GM19455 (cell line): ENCODE measurements around the gene POLRMT.
"Not testable (repeated sequence)": the region's sequence is repeated elsewhere in the genome, so short reads cannot be mapped to it uniquely, and the experiment has no call there.

Experiments
- ATAC-seq: cut with Tn5 transposase; IDR thresholded peaks from one replicate; pipeline ENCODE4 v1.9.1; 2021; ENCODE audit not compliant: unreplicated experiment

Gene POLRMT

DNA sequence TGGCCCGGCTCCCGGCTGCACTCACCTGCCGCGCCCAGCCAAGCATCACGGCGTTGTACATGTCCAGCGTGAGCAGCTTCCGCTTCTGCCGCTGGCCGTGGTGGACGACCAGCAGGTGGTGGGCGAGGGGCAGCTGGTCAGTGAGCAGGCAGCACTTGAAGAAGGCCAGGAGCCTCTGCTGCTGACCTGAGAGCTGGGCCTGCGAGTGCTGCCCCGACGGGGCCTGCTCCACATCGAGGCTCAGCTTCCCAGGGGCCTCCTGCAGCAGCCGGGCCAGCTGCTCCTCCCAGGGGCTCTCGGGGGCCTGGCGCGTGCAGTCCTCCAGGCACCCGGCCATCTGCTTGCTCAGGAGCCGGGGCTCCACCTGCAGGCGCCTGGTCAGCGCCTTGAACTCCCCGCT, 3.8 kb downstream of the POLRMT start:
- ATAC-seq: not testable (repeated sequence)

DNA sequence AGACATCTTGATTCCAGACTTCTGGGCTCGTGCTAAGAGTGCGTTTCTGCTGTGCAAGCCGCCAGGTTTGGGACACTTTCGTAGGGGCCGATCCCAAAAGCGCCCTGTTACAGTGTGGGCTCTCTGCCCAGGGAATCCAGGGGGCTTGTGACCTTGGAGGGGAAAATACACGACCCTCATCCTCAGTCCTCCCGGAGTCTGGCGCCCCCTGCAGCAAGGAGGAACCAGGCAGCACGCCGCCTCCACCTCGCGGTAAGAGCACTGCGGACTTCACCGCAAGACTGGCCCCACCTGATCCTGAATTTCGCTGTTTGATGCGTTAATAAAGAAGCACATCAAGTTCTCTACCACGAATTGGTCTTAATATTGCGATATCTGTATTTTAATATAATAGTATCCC, 5.2 kb downstream of the POLRMT start:
- no peak for ATAC-seq

DNA sequence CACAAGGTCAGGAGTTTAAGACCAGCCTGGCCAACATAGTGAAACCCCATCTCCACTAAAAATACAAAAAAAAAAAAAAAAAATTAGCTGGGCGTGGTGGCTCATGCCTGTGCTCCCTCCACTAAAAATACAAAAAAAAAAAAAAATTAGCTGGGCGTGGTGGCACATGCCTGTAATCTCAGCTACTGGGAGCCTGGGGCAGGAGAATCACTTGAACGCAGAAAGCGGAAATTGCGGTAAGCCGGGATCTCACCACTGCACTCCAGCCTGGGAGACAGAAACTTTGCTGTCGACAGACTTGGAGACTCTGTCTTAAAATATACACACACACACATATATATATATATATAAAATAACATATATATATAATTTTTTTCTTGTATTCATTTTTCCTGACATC, 6.8 kb downstream of the POLRMT start:
- ATAC-seq: not testable (repeated sequence)

DNA sequence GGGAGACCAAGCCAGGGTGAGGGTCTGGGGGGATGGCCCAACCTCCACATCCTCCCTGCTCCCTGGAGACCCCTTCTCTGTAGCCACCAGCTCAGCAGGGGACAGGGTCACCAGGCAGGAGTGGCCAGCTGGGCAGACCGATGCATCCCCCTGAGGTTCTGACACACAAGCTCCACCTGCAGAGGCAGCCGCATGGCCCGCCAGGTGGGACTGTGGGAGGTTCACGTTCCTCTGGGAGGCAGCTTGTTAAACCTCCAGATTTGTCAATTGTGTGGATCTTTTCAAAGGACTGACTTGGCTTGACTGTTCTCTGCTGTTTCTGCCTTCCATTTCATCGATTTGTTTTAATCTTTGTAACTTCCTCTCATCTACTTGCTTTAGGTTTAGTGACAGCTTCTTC, 8.1 kb downstream of the POLRMT start:
- ATAC-seq: no peak

DNA sequence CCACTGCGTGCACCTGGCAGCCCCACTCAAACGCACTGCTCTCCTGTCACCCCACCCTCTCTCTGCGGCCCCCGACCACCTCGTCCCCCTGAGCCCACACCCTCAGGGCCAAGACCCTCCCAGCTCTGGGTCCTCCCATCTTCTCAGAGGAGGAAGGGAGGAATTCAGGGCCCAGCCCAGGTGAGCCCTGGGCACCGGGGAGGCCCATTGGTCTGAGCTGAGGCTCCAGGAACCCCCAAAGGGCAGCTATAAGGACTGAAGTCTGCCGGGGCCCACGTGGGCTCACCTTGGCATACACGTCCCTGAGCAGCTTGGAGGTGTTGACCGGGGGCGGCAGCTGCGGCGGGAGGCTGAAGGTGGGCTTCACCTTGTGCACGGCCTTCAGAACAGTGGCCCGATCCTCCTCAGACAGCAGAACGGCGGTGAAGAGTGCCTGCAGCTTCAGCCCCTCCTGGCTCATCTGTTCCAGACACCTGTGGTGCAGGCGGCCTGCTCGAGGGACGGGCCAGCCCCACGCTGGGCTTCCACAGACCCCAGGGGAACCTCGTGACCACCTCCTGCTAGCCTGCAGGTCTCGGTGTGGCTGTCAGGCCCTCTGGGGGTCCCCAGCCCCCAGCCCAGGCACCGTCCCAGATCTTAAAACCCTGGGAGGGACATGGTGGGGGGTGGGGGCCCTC, 8.8 kb downstream of the POLRMT start:
- ATAC-seq: no peak

DNA sequence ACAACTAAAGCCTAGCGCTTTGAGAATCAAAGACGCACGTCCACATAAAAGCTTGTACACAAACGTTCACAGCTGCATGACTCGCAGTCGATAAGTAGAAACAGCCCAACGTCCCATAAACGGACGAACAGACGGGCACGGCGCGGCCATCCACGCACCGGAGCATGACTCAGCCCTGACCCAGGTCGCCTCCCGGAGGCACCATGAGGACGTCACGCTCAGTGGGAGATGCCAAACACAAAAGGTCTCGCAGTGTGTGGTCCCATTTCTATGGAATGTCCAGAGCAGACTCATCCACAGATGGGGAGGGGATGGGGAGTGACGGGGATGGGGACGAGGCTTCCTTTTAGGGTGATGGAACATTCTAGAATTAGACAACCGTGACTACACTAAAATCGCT, 9.4 kb downstream of the POLRMT start:
- no peak for ATAC-seq

DNA sequence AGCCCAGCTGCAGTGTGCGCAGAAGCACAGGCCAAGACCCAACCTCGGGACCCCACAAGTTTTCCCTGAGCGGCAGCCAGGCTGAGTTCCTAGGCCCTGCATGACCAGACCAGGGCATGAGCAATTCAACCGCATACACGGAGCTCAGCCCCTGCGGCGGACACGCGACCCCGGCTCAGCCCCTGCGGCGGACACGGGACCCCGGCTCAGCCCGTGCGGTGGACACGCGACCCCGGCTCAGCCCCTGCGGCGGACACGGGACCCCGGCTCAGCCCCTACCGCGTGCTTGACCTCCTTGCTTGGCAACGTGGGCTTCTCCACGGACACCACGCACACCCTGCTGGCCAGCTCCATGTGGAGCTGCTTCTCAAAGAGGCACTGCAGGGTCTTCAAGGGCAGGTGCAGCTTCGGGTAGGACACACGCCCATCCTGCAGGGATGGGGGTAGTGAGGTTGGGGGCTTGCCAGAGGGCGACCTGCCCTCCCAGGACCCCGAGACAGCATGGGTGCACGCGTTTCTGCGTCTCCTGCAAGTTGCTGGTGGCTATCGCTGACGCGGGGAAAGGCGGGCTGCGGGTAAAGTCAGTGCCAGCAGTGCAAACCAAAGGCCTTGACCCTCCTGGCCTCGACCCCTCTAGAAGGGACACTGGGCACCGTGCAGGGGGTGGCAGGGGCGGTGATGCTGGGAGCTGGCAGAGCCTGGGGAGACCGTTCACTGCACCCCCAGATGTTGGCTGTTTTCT, 10.0 kb downstream of the POLRMT start:
- ATAC-seq: no peak

DNA sequence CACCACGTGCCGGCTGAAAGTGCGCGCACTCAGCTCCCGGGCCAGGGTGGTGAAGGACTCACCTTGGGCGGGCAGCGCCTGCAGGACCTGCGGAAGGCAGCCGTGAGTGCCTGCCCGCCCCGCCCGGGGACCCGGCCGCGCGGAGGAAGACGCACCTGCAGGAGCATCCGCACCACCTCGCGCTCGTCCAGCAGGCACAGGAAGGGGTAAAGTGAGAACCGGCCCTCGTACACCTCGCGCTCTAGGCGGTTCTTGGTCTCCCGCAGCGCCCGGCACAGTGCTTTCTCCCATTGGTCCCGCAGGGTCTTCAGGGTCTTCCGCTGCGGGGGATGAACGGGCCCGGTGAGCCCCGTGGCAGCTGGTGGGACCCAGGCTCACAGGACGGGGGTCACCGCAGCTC, 10.7 kb downstream of the POLRMT start:
- no peak for ATAC-seq

DNA sequence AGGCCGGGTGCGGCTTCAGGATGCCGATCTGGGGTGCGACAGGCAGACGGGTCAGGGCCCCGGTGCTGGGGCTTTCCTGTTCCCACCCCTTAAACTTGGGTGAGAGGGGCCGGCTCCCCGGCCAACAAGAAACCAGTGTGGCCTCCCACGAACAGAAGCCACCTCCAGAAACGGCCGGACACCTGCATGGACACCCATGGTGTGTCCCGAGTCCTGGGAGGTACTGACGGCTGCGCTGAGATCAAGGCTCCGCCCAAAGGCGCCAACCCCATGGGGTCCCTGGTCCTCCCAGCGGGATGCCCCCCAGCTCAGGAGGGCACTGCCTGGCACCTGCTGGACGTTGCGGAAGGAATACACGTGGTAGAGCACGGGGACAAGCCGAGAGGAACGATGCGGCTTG, 11.5 kb downstream of the POLRMT start:
- ATAC-seq: no peak

DNA sequence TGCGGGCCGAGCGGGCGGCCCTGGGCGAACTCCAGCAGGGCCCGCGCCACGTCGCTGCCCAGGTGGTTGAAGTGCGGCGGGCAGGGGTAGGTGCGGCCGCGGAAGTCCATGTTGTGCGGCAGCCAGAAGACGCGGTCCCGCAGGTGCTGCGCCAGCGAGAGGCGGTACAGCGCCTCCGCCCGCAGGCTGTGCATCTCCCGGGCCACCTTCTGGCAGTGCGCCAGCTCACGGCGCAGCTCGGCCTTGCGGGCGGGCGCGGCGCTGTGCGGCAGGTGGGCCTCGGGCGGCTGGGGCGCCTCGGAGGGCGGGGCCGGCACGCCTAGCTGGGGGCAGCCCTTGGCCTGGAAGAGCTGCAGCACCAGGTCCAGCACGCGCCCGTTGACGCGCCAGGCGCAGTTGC, 12.1 kb downstream of the POLRMT start:
- not testable (repeated sequence) for ATAC-seq

DNA sequence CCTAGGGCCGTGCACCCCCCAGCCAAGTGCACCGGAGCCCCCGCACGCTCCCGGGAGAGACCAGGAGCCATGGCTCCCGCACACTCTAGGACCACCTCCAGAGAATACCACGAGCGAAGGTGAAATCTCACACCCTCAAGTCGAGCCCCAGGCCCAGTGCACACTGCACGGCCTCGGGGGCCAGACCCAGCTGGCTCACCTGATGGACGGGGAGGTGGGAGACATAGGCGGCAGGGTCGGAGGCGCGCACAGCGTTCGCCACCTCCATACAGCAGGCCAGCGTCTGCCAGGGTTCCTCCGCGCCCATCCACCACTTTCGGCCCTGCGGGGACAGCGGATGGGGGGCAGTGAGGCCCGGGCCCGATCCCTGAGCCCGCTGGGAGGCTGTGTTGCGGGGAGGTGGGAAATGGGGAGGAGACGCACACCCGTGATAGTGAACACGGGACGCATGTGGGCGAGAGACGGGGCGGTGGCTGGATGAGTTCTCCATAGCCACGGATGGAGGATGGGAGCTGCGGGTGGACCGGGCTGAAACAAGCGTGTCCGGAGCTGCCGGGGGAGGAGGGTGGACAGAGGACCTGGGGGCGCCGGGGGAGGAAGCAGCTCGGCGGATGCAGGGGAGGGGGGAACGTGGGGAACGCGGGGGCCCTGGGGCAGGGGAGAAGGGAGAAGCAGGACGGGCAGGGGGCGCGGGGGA, 13.0 kb downstream of the POLRMT start:
- no peak for ATAC-seq

DNA sequence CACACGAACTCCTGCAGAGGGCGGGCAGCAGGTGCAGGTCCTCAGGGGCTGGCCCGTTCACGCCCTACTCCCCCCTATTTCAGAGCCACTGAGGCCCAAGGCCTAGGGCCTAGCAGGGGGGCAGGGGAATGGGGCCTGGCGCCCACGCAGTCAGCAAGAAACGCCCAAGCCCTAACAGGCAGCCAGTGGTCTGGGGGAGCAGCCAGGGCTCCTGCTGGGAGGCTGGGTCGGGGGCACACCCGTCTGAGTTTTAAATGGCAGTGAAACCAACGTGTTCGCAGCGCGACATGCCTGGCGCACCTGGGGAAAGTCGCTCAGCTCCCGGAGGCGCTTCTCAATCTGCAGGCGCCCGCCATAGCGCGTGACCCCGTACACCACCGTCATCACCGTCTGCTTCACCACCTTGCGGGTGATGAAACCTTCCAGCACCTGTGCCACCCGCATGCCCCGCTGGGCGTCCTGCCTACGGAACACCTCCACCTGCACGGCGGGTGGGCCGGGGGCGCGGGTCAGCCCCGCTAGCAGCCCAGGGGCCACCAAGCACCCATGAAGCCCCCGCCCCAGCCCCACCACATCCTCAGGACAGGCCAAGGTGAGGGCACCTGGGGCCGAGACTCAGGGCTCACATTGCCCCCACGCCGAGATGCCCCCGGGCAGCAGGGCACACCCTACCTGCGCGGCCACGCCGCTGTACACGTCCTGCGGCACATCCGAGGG, 13.9 kb downstream of the POLRMT start:
- ATAC-seq: no peak

DNA sequence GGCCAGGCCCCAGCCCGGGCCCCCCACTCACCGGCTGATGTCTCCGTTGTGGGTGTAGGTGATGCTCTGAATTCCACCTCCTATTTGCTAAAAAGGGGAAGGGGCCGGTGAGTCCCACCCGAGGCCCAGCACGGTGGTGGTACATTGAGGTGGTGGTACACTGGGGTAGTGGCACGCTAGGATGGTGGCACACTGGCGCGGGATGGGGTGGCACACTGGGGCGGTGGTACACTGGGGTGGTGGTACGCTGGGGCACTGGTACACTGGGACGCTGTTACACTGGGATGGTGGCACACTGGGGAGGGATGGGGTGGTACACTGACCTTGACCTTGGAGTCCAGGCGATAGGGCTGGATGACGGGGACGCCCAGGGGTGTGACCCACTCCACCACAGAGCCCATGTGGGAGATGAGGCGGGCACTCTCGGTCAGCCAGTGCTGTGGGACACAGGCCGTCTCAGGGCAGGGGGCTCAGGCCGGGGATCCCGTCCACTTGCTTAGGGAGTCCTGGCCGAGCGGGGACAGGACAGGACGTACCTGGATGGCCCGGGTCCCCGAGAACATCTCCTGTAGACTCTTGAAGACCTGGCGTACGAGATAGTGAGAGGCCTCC, 14.6 kb downstream of the POLRMT start:
- no peak for ATAC-seq

DNA sequence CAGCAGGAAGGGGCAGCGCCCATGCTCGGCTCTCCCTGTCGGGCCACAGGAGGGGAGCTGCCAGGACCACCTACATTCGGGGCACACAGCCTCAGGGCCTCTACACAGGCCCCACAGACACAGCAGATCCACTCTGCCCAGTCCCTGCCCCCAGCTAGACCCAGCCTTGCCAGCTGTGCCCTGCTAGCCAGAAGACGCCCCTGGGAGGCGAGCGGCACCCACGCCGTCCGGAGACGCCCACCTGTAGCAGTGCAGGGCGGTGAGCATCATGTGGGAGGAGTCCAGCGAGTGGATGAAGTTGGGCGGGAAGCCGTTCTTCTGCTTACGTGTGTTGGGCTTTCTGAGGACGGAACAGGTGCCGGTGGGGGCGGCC, 15.1 kb downstream of the POLRMT start:
- no peak for ATAC-seq

DNA sequence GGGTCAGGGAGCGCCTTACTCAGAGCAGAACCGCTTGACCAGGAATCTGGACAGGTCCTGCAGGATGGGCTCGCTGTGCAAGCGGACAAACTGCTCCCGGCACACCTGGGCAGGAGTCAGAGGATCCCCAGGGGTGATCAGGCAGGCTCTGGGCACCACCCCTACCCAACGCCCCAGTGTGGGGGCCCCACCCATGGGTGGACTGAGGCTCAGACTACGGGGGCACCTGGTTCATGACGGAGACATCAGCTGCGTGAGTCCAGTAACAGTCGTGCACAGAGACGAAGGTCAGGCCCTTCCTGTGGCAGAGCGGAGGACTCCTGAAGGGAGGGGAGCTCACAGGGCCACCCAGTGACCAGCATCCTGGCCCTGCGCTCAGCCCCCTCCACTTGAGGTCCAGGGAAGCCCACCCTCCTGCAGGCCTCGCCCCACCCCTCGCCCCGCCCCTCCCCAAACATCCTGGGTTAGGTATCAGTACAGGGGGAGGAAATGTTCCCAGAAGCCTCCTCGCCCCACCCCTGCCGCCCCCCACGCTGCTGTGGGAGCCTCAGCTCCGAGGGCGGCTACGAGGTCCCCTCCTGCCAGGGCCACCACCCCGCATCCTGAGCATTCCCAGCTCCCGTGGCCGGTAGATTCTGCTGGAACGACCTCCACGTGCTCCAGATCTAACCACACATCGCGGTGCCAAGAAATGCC, 15.6 kb downstream of the POLRMT start:
- ATAC-seq: no peak

DNA sequence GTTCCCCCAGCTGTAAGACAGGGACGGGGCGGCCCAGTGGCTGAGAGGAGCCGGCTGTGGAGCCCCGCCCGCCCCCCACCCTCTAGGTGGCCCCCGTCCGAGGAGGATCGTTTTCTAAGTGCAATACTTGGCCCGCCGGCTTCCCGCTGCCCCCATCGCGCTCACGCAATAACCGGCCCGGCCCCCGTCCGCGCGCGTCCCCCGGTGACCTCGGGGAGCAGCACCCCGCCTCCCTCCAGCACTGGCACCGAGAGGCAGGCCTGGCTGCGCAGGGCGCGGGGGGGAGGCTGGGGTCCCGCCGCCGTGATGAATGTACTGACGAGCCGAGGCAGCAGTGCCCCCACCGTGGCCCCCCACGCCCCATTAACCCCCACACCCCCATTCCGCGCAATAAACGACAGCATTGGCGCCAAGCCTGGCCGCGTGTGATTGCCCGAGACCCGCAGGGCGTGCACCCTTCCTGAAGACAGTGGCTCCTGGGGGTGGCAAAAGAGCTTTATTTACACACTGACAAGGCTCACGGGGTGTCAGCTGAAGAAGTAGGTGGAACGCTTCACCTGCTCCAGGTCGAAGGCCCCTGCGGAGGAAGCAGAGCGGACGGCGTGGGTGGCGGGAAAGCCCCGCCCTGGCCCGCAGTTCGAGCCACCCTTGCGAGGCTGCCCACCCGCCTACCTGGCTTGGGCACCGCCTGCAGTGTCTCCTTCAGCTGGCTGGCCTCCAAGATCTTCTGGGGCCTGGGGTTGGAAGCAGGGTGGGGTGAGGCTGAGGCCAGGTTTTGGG, 16.4 kb downstream of the POLRMT start:
- no peak for ATAC-seq

DNA sequence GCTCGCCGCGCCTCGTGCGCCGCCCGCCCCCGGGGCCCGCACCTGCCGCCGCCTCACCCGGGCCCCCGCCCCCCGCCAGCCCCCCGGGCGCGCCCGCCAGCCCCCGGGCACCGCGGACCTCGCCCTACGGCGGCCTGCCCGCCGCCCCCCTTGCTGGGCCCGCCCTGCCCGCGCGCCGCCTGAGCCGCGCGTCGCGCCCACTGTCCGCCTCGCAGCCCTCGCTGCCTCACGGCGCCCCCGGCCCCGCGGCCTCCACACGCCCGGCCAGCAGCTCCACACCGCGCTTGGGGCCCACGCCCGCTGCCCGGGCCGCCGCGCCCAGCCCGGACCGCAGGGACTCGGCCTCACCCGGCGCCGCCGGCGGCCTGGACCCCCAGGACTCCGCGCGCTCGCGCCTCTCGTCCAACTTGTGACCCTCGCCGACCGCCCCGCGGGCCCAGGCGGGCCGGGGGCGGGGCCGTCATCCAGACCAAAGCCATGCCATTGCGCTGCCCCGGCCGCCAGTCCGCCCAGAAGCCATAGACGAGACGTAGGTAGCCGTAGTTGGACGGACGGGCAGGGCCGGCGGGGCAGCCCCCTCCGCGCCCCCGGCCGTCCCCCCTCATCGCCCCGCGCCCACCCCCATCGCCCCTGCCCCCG, 17.2 kb downstream of the POLRMT start:
- ATAC-seq: no peak

DNA sequence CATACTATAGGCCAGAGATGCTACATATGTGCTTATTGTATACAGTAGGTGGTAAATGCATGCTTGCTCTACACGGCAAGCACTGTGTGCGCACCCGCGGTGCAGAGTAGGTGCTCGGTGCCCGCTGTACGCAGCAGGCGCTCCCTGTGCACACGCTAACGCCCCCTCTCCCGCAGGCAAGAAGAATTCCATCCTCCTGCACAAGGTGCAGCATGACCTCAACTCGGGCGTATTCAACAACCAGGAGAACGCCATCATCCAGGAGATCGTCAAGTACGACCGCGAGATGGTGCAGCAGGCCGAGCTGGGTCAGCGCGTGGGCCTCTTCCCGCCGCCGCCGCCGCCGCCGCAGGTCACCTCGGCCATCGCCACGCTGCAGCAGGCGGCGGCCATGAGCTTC, 17.7 kb downstream of the POLRMT start:
- ATAC-seq: no peak
